ENCODE data around the gene FBXO40. TPM values are rescaled to one million over a fixed set of nuclear protein-coding genes. Genes with fewer than 3 reads are reported as not detected.

Gene FBXO40
- total RNA-seq, 1 donor: not detected

DNA sequence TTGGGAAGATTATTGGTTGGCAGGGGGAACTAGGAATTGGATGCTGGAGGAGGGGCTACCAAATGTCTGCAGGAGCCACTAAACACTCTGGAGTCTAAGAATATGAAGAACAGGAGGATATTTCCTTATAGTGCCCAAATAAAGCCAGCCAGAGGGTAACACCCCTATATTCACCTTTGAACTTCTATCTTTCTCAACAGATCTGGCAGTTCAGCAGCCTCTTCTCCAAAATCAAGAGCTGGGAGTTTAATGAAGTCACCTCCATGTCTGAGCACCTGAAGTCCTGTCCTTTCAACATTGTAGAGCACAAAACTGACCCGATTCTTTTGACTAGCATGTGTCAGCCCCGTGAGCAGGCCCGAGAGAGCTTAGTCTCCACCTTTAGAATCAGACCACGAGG, 33.3 kb downstream of the FBXO40 start:
- Histone ChIP-seq H4K20me1 (ENCODE audit: insufficient read depth, low read length) (no peaks in the 10 kb centered on the region), H3K4me1 (ENCODE audit: insufficient read depth, low read length) (no peaks in the 10 kb centered on the region), H3K4me2 (ENCODE audit: insufficient read depth, low read length) (no peak overlapping the region), H3K79me2 (ENCODE audit: insufficient read depth, low read length) (no peaks in the 10 kb centered on the region), H3K27me3 (ENCODE audit: insufficient read depth, low read length) (no peaks in the 10 kb centered on the region), H3K9me3 (ENCODE audit: low read depth, low read length) (no peaks in the 10 kb centered on the region), H2AFZ (ENCODE audit: low read length) (no peak overlapping the region), H3K36me3 (ENCODE audit: insufficient read depth, low read length) (no peaks in the 10 kb centered on the region), H3K27ac (ENCODE audit: low read depth, low read length) (no peak overlapping the region), H3K4me3 (ENCODE audit: insufficient read depth, low read length) (no peak overlapping the region)
- DNase-seq (ENCODE audit: insufficient read length, low spot score, missing footprints): no peak
- no peak for TF ChIP-seq CTCF (IDR thresholded peaks at IDR 0.05; ENCODE audit: extremely low read depth, low read depth, low read length)

- DNase-seq (ENCODE audit: insufficient read length, low spot score, missing footprints): no peak
- no peak overlapping the region for H3K4me3 ChIP-seq (ENCODE audit: insufficient read depth, low read length)
- no peaks in the 10 kb centered on the region for H3K4me1 ChIP-seq (ENCODE audit: insufficient read depth, low read length)
- H3K79me2 ChIP-seq (ENCODE audit: insufficient read depth, low read length): no peaks in the 10 kb centered on the region
- no peaks in the 10 kb centered on the region for H4K20me1 ChIP-seq (ENCODE audit: insufficient read depth, low read length)
- no peak for TF ChIP-seq CTCF (IDR thresholded peaks at IDR 0.05; ENCODE audit: extremely low read depth, low read depth, low read length)
- no peaks in the 10 kb centered on the region for H3K36me3 ChIP-seq (ENCODE audit: insufficient read depth, low read length)
- no peaks in the 10 kb centered on the region for H3K9me3 ChIP-seq (ENCODE audit: low read depth, low read length)
- H3K4me2 ChIP-seq (ENCODE audit: insufficient read depth, low read length): no peak overlapping the region
- H3K27ac ChIP-seq (ENCODE audit: low read depth, low read length): no peak overlapping the region
- no peak overlapping the region for H2AFZ ChIP-seq (ENCODE audit: low read length)
- no peaks in the 10 kb centered on the region for H3K27me3 ChIP-seq (ENCODE audit: insufficient read depth, low read length)
Measured at GRCh38 chr3:121627211-121627610, 34.0 kb downstream of the FBXO40 start.

- no peak overlapping the region for H3K4me3 ChIP-seq (ENCODE audit: insufficient read depth, low read length)
- no peak for TF ChIP-seq CTCF (IDR thresholded peaks at IDR 0.05; ENCODE audit: extremely low read depth, low read depth, low read length)
- H3K27ac ChIP-seq (ENCODE audit: low read depth, low read length): no peak overlapping the region
- no peaks in the 10 kb centered on the region for H3K4me1 ChIP-seq (ENCODE audit: insufficient read depth, low read length)
- H3K27me3 ChIP-seq (ENCODE audit: insufficient read depth, low read length): no peaks in the 10 kb centered on the region
- H3K9me3 ChIP-seq (ENCODE audit: low read depth, low read length): no peaks in the 10 kb centered on the region
- no peaks in the 10 kb centered on the region for H3K36me3 ChIP-seq (ENCODE audit: insufficient read depth, low read length)
- H4K20me1 ChIP-seq (ENCODE audit: insufficient read depth, low read length): no peaks in the 10 kb centered on the region
- no peaks in the 10 kb centered on the region for H3K79me2 ChIP-seq (ENCODE audit: insufficient read depth, low read length)
- H2AFZ ChIP-seq (ENCODE audit: low read length): no peak overlapping the region
- H3K4me2 ChIP-seq (ENCODE audit: insufficient read depth, low read length): no peak overlapping the region
- DNase-seq (ENCODE audit: insufficient read length, low spot score, missing footprints): no peak
Measured at GRCh38 chr3:121627622-121628021, 34.4 kb downstream of the FBXO40 start.

DNA sequence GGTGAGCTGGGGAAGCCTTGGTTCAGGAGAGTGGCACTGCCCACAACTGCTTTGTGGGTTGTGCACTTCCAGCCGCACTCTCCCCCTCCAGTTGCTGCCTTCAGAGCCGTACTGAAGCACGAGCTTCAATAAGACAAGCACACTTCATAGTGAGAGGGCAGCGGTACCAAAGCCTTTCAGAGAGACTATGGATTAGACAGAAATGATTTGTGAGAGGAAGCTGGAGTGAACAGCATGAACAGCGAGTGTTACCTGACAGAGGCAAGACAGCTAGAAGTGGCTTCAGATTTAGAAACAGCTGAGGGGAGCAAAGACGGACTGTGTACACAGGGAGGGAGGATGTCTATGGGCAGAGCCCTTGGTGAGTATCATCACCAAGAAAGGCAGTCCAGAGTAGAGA, 36.4 kb downstream of the FBXO40 start:
- Histone ChIP-seq H3K4me2 (ENCODE audit: insufficient read depth, low read length) (no peak overlapping the region), H4K20me1 (ENCODE audit: insufficient read depth, low read length) (no peaks in the 10 kb centered on the region), H3K4me1 (ENCODE audit: insufficient read depth, low read length) (no peaks in the 10 kb centered on the region), H3K27me3 (ENCODE audit: insufficient read depth, low read length) (no peaks in the 10 kb centered on the region), H2AFZ (ENCODE audit: low read length) (no peak overlapping the region), H3K79me2 (ENCODE audit: insufficient read depth, low read length) (no peaks in the 10 kb centered on the region), H3K9me3 (ENCODE audit: low read depth, low read length) (no peaks in the 10 kb centered on the region), H3K27ac (ENCODE audit: low read depth, low read length) (no peak overlapping the region), H3K36me3 (ENCODE audit: insufficient read depth, low read length) (no peaks in the 10 kb centered on the region), H3K4me3 (ENCODE audit: insufficient read depth, low read length) (no peak overlapping the region)
- TF ChIP-seq CTCF (IDR thresholded peaks at IDR 0.05; ENCODE audit: extremely low read depth, low read depth, low read length): no peak
- DNase-seq (ENCODE audit: insufficient read length, low spot score, missing footprints): no peak

Data from osteoblast (primary cell).